Renal cortex interstitium (tissue), 3 donors: ENCODE results near the gene CYSTM1. TPM values are rescaled to one million over a fixed set of nuclear protein-coding genes. Genes with fewer than 3 reads are reported as not detected.

ENCODE experiments used
- polyA plus RNA-seq, 3 donors: library from polyadenylated mRNA; unstranded; fragments of 120-200 nt; gene quantifications; one replicate each; pipeline ENCODE4 v1.2.1, GENCODE V29; 2013; ENCODE audit not compliant: insufficient read length in 3 of 3

The CYSTM1 gene
- polyA plus RNA-seq, 3 donors: 51.3 to 89.7 (median 63.8) TPM

Other genes with a start within 250 kb of the CYSTM1 start
- 1 to 10 TPM; 1.3 to 1.9 (median 1.7) TPM for gene NRG2, start 131.9 kb upstream of the CYSTM1 start, polyA plus RNA-seq
- 10 to 100 TPM; 11.8 to 15.6 (median 11.9) TPM for gene PURA, start 61.1 kb upstream of the CYSTM1 start, polyA plus RNA-seq
- 1 to 10 TPM; 5.9 to 8.4 (median 6.8) TPM for gene IGIP, start 49.3 kb upstream of the CYSTM1 start, polyA plus RNA-seq
- gene PFDN1, start 127.9 kb downstream of the CYSTM1 start, polyA plus RNA-seq: 100 to 1,000 TPM in 2 of 3 donors, 10 to 100 TPM in 1; 86.6 to 116 (median 114) TPM
- 10 to 100 TPM in 2 of 3 donors, 1 to 10 TPM in 1; 9.9 to 13.3 (median 12.6) TPM for gene HBEGF, start 171.4 kb downstream of the CYSTM1 start, polyA plus RNA-seq
- 10 to 100 TPM; 11.7 to 43.4 (median 13.6) TPM for gene SLC4A9, start 185.0 kb downstream of the CYSTM1 start, polyA plus RNA-seq
- gene ANKHD1, start 226.6 kb downstream of the CYSTM1 start, polyA plus RNA-seq: 100 to 1,000 TPM; 112 to 139 (median 120) TPM